HCT116 (cell line): ENCODE data around the gene EPS15. TPM values are rescaled to one million over a fixed set of nuclear protein-coding genes. Genes with fewer than 3 reads are reported as not detected.

ENCODE experiments used
- ATAC-seq: fragments of 200-7000 bp; cut with Tn5 transposase; 2 replicates; pipeline ENCODE4 v1.9.1; 2020; ENCODE audit warnings: mild to moderate bottlenecking, moderate library complexity
- BruUV-seq: library from RNA; stranded (reverse); fragments of 400-500 nt; replicated peaks from 2 replicates; lab custom pipeline; 2021; lab: Mats Ljungman, UMichigan
- CTCF ChIA-PET: fragments of 300-600 bp; sonication (Branson Sonifier 250); formaldehyde crosslinking; loops from one replicate; lab custom pipeline; 2021; ENCODE audit warnings: antibody characterized with exemption; lab: Charles Lee
- POLR2A ChIA-PET: fragments of 300-600, 350-600 bp; sonication (Branson Sonifier 250); formaldehyde crosslinking; loops from one replicate; lab custom pipeline; 2021; ENCODE audit warnings: antibody characterized with exemption; lab: Charles Lee
- RAD21 ChIA-PET, 2 experiments: fragments of 300-600 bp; sonication (Branson Sonifier 250); formaldehyde crosslinking; loops; one replicate each; lab custom pipeline; 2023; ENCODE audit warnings: low total read pairs in 2 of 2; ENCODE audit not compliant: uncharacterized antibody in 2 of 2, unreplicated experiment in 2 of 2, low non-redundant PET in 1 of 2; lab: Charles Lee
- DNase-seq: peaks from one replicate; pipeline ENCODE4 v3.0.0-alpha.2; 2010; ENCODE audit warnings: low read depth, low spot score
- H2AFZ ChIP-seq: fragments of 200-600 bp; shearing (Covaris generic), sonication (generic); 2 replicates; pipeline ENCODE4 v1.6.1; 2017; ENCODE audit warnings: low read depth, mixed run types, mixed read lengths, antibody characterized with exemption, low read length; ENCODE audit not compliant: poor library complexity, severe bottlenecking
- H3K27ac ChIP-seq: 2 replicates; pipeline ENCODE4 v1.5.1; 2012; ENCODE audit warnings: low read depth, low read length
- H3K27me3 ChIP-seq: fragments of 200-600 bp; sonication (generic); 2 replicates; pipeline ENCODE4 v1.6.1; 2016; ENCODE audit warnings: mixed run types, low read length, mixed read lengths; ENCODE audit not compliant: insufficient read depth
- H3K36me3 ChIP-seq, 2 experiments: fragments of 200-500 bp in 1 of 2; fragments of 200-600 bp in 1 of 2; sonication (Bioruptor generic) in 1 of 2; sonication (generic) in 1 of 2; 2 replicates each; pipeline versions ENCODE4 v1.5.1 to v1.6.1; 2014 to 2016; ENCODE audit warnings: low read length in 2 of 2, inconsistent platforms in 1 of 2, mixed read lengths in 1 of 2, mixed run types in 1 of 2; ENCODE audit not compliant: insufficient read depth in 2 of 2, control insufficient read depth in 1 of 2
- H3K4me1 ChIP-seq, 2 experiments: fragments of 200-600 bp in 1 of 2; sonication (generic) in 1 of 2; 2 replicates each; pipeline versions ENCODE4 v1.5.1 to v1.6.1; 2012 to 2017; ENCODE audit warnings: low read length in 2 of 2, inconsistent platforms in 1 of 2, mild to moderate bottlenecking in 1 of 2, mixed read lengths in 1 of 2, mixed run types in 1 of 2, moderate library complexity in 1 of 2; ENCODE audit not compliant: insufficient read depth in 2 of 2, control insufficient read depth in 1 of 2
- H3K4me2 ChIP-seq: fragments of 200-600 bp; sonication (generic); 2 replicates; pipeline ENCODE4 v1.6.1; 2017; ENCODE audit warnings: mixed run types, low read length, mixed read lengths
- H3K4me3 ChIP-seq, 2 experiments: fragments of 200-600 bp in 1 of 2; sonication (generic) in 1 of 2; replicated peaks in 1 of 2; 2 replicates each; pipeline ENCODE4 v1.5.1; 2011 to 2016; ENCODE audit warnings: low read length in 2 of 2, control low read depth in 1 of 2, low read depth in 1 of 2, mild to moderate bottlenecking in 1 of 2, mixed read lengths in 1 of 2, mixed run types in 1 of 2
- H3K79me2 ChIP-seq: fragments of 200-600 bp; sonication (generic); 2 replicates; pipeline ENCODE4 v1.6.1; 2017; ENCODE audit warnings: mild to moderate bottlenecking, mixed run types, low read length, moderate library complexity, mixed read lengths; ENCODE audit not compliant: insufficient read depth
- H3K9ac ChIP-seq: fragments of 200-600 bp; sonication (generic); 2 replicates; pipeline ENCODE4 v1.6.1; 2016; ENCODE audit warnings: low read length, mixed read lengths
- H3K9me2 ChIP-seq: fragments of 200-600 bp; sonication (generic), shearing (Covaris generic); 2 replicates; pipeline ENCODE4 v1.6.1; 2017; ENCODE audit warnings: mixed run types, mild to moderate bottlenecking, moderate library complexity; ENCODE audit not compliant: insufficient read depth
- H3K9me3 ChIP-seq, 2 experiments: fragments of 200-500 bp in 1 of 2; fragments of 200-600 bp in 1 of 2; sonication (Bioruptor generic) in 1 of 2; sonication (generic) in 1 of 2; 2 replicates each; pipeline ENCODE4 v1.6.1; 2014 to 2017; ENCODE audit warnings: low read length in 2 of 2, mixed read lengths in 2 of 2, inconsistent platforms in 1 of 2, low read depth in 1 of 2, mild to moderate bottlenecking in 1 of 2, mixed run types in 1 of 2, moderate library complexity in 1 of 2; ENCODE audit not compliant: control insufficient read depth in 1 of 2, insufficient read depth in 1 of 2
- H4K20me1 ChIP-seq: fragments of 200-600 bp; sonication (generic), shearing (Covaris generic); 2 replicates; pipeline ENCODE4 v1.6.1; 2017; ENCODE audit warnings: mixed run types, mild to moderate bottlenecking, moderate library complexity; ENCODE audit not compliant: insufficient read depth
- EZH2 ChIP-seq: fragments of 200-600 bp; sonication (generic); IDR thresholded peaks from 2 replicates; pipeline ENCODE4 v1.6.1; 2017; ENCODE audit warnings: antibody characterized with exemption, mixed run types
- RAD21 ChIP-seq: IDR thresholded peaks from 2 replicates; pipeline ENCODE4 v1.6.1; 2012; ENCODE audit warnings: low read depth, mild to moderate bottlenecking
- REST ChIP-seq: IDR thresholded peaks from 2 replicates; pipeline ENCODE4 v1.6.1; 2012; ENCODE audit warnings: low read depth
- SP1 ChIP-seq: IDR thresholded peaks from 2 replicates; pipeline ENCODE4 v1.6.1; 2012; ENCODE audit warnings: low read depth
- TCF7L2 ChIP-seq: IDR thresholded peaks from 2 replicates; pipeline ENCODE4 v1.7.0; 2011; ENCODE audit warnings: borderline replicate concordance, inconsistent platforms; ENCODE audit not compliant: insufficient read depth, insufficient read length; ENCODE audit errors: extremely low read depth
- YY1 ChIP-seq: IDR thresholded peaks from 2 replicates; pipeline ENCODE4 v1.6.1; 2011; ENCODE audit warnings: low read length, low read depth, moderate library complexity, mild to moderate bottlenecking; ENCODE audit not compliant: insufficient replicate concordance; ENCODE audit errors: extremely low read depth
- ZFX ChIP-seq: fragments of 450-650 bp; IDR thresholded peaks from 2 replicates; pipeline ENCODE4 v1.6.1; 2017
- intact Hi-C: fragments of 100-400 bp; cut with micrococcal nuclease; formaldehyde crosslinking; loops from 2 replicates; pipeline ENCODE4 v1.10.0; 2022
- total RNA-seq: library from RNA; stranded (reverse); gene quantifications from one replicate; pipeline ENCODE4 v1.2.1, GENCODE V29; 2021; ENCODE audit not compliant: unreplicated experiment

The EPS15 gene
- total RNA-seq, 1 experiment from 2014 or later = 41.2 TPM

DNA sequence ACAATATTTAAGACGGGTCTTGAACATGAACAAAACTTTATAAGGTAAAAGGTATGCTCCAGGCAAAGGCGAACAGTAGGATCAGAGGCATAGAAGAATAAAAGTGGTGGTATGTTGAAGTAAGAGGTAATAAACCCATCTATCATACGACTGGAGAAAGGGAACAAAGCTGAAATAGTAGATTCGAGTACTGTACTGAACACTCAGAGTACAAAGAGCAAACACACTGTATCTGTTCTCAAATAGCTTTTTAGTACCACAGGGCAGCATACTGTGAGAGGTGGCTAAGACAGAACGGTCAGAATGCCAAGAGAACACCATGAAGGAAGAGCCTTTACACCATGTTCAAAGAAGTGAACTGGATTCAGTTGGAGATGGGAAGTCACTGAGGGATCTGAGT is 83.2 kb downstream of the EPS15 start:
- no peak overlapping the region for H3K27ac ChIP-seq
- POLR2A ChIA-PET = no interaction called here
- peaks cover 0 to 4% of the 10 kb centered on the region in 2 experiments; a peak in 2 of 4 replicates for H3K36me3 ChIP-seq
- H3K4me2 ChIP-seq = no peak overlapping the region
- no peak overlapping the region for H3K4me3 ChIP-seq
- H3K79me2 ChIP-seq = no peaks in the 10 kb centered on the region
- no peaks in the 10 kb centered on the region for H3K4me1 ChIP-seq
- TF ChIP-seq ZFX = no peak
- no peak for TF ChIP-seq SP1
- TF ChIP-seq TCF7L2 = no peak
- TF ChIP-seq RAD21 = no peak
- no peak for TF ChIP-seq EZH2
- TF ChIP-seq YY1 = no peak
- TF ChIP-seq REST = no peak
- no peaks in the 10 kb centered on the region for H3K27me3 ChIP-seq
- CTCF ChIA-PET = no interaction called here
- H3K9me2 ChIP-seq = no peaks in the 10 kb centered on the region
- no peak for DNase-seq
- H4K20me1 ChIP-seq = no peaks in the 10 kb centered on the region
- no peak overlapping the region for H3K9ac ChIP-seq
- RAD21 ChIA-PET = no interaction called here
- no peak for ATAC-seq
- no TSS peak for BruUV-seq
- intact Hi-C loops = no loop called here
- H2AFZ ChIP-seq = no peak overlapping the region
- no peaks in the 10 kb centered on the region for H3K9me3 ChIP-seq
